ENCODE data around the gene SFSWAP. TPM values are rescaled to one million over a fixed set of nuclear protein-coding genes. Genes with fewer than 3 reads are reported as not detected.
"Not testable (repeated sequence)": the region's sequence is repeated elsewhere in the genome, so short reads cannot be mapped to it uniquely, and the experiment has no call there.

SFSWAP gene
- polyA plus RNA-seq, 3 donors: 7.3 to 33.0 (median 10.7) TPM

- Histone ChIP-seq H3K27ac (ENCODE audit: low read depth in 1 of 2, low read length in 2 of 2) (no peak overlapping the region), H2AFZ (ENCODE audit: insufficient read depth, low read depth, low read length, poor library complexity, severe bottlenecking) (no peak overlapping the region), H3K79me2 (ENCODE audit: insufficient read depth, low read length) (no peaks in the 10 kb centered on the region), H3K4me1 (ENCODE audit: control insufficient read depth in 1 of 2, insufficient read depth in 2 of 2, low read length in 2 of 2) (no peaks in the 10 kb centered on the region), H4K20me1 (ENCODE audit: insufficient read depth, low read length) (peaks cover 11% of the 10 kb centered on the region), H3K27me3 (ENCODE audit: control insufficient read depth in 2 of 2, insufficient read depth in 2 of 2, low read length in 2 of 2) (no peaks in the 10 kb centered on the region), H3K9ac (ENCODE audit: insufficient read depth, low read length, poor library complexity, severe bottlenecking) (no peak overlapping the region), H3K4me3 (replicated peaks in 1 of 3; ENCODE audit: low read depth in 2 of 3, low read length in 3 of 3) (no peak overlapping the region), H3K4me2 (replicated peaks; ENCODE audit: extremely low read depth, low read length, poor library complexity, severe bottlenecking) (no peak overlapping the region), H3K36me3 (replicated peaks in 1 of 2; ENCODE audit: control insufficient read depth in 1 of 2, insufficient read depth in 2 of 2, low read length in 2 of 2) (peaks cover 62 to 92% of the 10 kb centered on the region in 2 donors), H3K9me3 (replicated peaks in 1 of 2; ENCODE audit: control insufficient read depth in 1 of 2, insufficient read depth in 1 of 2, low read length in 2 of 2) (peaks cover 7 to 8% of the 10 kb centered on the region in 2 donors)
- no peak overlapping the region for H3K4me3 Mint-ChIP-seq
- intact Hi-C loops (cut with micrococcal nuclease): no loop called here
- no peak overlapping the region for H3K27ac Mint-ChIP-seq
- peaks cover 73 to 93% of the 10 kb centered on the region in 2 donors for H3K36me3 Mint-ChIP-seq
- TF ChIP-seq, protein P1, sequence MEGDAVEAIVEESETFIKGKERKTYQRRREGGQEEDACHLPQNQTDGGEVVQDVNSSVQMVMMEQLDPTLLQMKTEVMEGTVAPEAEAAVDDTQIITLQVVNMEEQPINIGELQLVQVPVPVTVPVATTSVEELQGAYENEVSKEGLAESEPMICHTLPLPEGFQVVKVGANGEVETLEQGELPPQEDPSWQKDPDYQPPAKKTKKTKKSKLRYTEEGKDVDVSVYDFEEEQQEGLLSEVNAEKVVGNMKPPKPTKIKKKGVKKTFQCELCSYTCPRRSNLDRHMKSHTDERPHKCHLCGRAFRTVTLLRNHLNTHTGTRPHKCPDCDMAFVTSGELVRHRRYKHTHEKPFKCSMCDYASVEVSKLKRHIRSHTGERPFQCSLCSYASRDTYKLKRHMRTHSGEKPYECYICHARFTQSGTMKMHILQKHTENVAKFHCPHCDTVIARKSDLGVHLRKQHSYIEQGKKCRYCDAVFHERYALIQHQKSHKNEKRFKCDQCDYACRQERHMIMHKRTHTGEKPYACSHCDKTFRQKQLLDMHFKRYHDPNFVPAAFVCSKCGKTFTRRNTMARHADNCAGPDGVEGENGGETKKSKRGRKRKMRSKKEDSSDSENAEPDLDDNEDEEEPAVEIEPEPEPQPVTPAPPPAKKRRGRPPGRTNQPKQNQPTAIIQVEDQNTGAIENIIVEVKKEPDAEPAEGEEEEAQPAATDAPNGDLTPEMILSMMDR (IDR thresholded peaks at IDR 0.05): no peak
- no peak for DNase-seq
- H3K9me3 Mint-ChIP-seq: peaks cover 0 to 14% (median 9%) of the 10 kb centered on the region in 7 donors
- WGBS (ENCODE audit: insufficient coverage): 100% methylated on average over 2 of the region's 5 CpGs
- H3K4me1 Mint-ChIP-seq: no peaks in the 10 kb centered on the region
- no peaks in the 10 kb centered on the region for H3K27me3 Mint-ChIP-seq (ENCODE audit: low read depth in 3 of 3)
Observed at GRCh38 chr12:131738196-131738595, 27.3 kb downstream of the SFSWAP start.

DNA sequence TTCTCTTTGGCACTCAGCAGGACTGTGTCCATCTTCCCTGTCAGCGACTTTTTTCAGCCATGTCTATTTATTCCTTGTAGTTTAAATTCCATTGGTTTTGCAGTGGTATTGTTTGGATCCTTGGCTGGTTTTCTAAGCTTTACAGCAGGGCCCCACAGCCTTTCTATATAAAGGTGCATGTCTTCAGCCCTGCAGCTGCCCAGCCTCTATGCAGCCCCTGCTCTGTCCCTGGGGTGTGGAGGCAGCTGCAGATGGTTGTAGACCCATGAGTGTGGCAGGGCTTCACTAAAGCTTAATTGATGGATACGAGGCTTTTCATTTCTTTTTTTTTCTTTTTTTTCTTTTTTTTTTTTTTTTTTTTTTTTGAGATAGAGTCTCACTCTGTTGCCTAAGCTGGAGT lies 29.7 kb downstream of the SFSWAP start:
- no peaks in the 10 kb centered on the region for H3K79me2 ChIP-seq (ENCODE audit: insufficient read depth, low read length)
- H3K4me1 ChIP-seq (ENCODE audit: control insufficient read depth in 1 of 2, insufficient read depth in 2 of 2, low read length in 2 of 2): no peaks in the 10 kb centered on the region
- TF ChIP-seq, protein P1 (IDR thresholded peaks at IDR 0.05): no peak
- no peak overlapping the region for H3K4me3 ChIP-seq (replicated peaks in 1 of 3; ENCODE audit: low read depth in 2 of 3, low read length in 3 of 3)
- no peaks in the 10 kb centered on the region for H3K4me1 Mint-ChIP-seq
- WGBS (ENCODE audit: insufficient coverage): no CpG with 5 or more reads among the region's 2 CpGs
- no peak overlapping the region for H3K9ac ChIP-seq (ENCODE audit: insufficient read depth, low read length, poor library complexity, severe bottlenecking)
- no peak overlapping the region for H3K27ac Mint-ChIP-seq
- no peaks in the 10 kb centered on the region for H3K27me3 ChIP-seq (ENCODE audit: control insufficient read depth in 2 of 2, insufficient read depth in 2 of 2, low read length in 2 of 2)
- H2AFZ ChIP-seq (ENCODE audit: insufficient read depth, low read depth, low read length, poor library complexity, severe bottlenecking): no peak overlapping the region
- no peak overlapping the region for H3K4me3 Mint-ChIP-seq
- DNase-seq: no peak
- H3K36me3 Mint-ChIP-seq: peaks cover 74 to 91% of the 10 kb centered on the region in 2 donors
- intact Hi-C loops (cut with micrococcal nuclease): no loop called here
- H4K20me1 ChIP-seq (ENCODE audit: insufficient read depth, low read length): peaks cover 8% of the 10 kb centered on the region
- H3K4me2 ChIP-seq (replicated peaks; ENCODE audit: extremely low read depth, low read length, poor library complexity, severe bottlenecking): no peak overlapping the region
- no peak overlapping the region for H3K27ac ChIP-seq (ENCODE audit: low read depth in 1 of 2, low read length in 2 of 2)
- H3K9me3 Mint-ChIP-seq: peaks cover 1 to 27% (median 10%) of the 10 kb centered on the region in 7 donors
- H3K36me3 ChIP-seq (replicated peaks in 1 of 2; ENCODE audit: control insufficient read depth in 1 of 2, insufficient read depth in 2 of 2, low read length in 2 of 2): peaks cover 49 to 92% of the 10 kb centered on the region in 2 donors
- peaks cover 8 to 16% of the 10 kb centered on the region in 2 donors for H3K9me3 ChIP-seq (replicated peaks in 1 of 2; ENCODE audit: control insufficient read depth in 1 of 2, insufficient read depth in 1 of 2, low read length in 2 of 2)
- no peaks in the 10 kb centered on the region for H3K27me3 Mint-ChIP-seq (ENCODE audit: low read depth in 3 of 3)

- H3K79me2 ChIP-seq (ENCODE audit: insufficient read depth, low read length); H2AFZ ChIP-seq (ENCODE audit: insufficient read depth, low read depth, low read length, poor library complexity, severe bottlenecking); intact Hi-C loops (cut with micrococcal nuclease); H3K4me1 ChIP-seq (ENCODE audit: control insufficient read depth in 1 of 2, insufficient read depth in 2 of 2, low read length in 2 of 2); H3K27ac Mint-ChIP-seq; H3K4me3 ChIP-seq (replicated peaks in 1 of 3; ENCODE audit: low read depth in 2 of 3, low read length in 3 of 3); H3K9ac ChIP-seq (ENCODE audit: insufficient read depth, low read length, poor library complexity, severe bottlenecking); H3K4me2 ChIP-seq (replicated peaks; ENCODE audit: extremely low read depth, low read length, poor library complexity, severe bottlenecking); H3K4me3 Mint-ChIP-seq; H3K27ac ChIP-seq (ENCODE audit: low read depth in 1 of 2, low read length in 2 of 2); H4K20me1 ChIP-seq (ENCODE audit: insufficient read depth, low read length); H3K27me3 Mint-ChIP-seq (ENCODE audit: low read depth in 3 of 3); DNase-seq; H3K4me1 Mint-ChIP-seq; H3K27me3 ChIP-seq (ENCODE audit: control insufficient read depth in 2 of 2, insufficient read depth in 2 of 2, low read length in 2 of 2): not testable (repeated sequence)
- Histone ChIP-seq H3K36me3 (replicated peaks in 1 of 2; ENCODE audit: control insufficient read depth in 1 of 2, insufficient read depth in 2 of 2, low read length in 2 of 2) (peaks cover 63 to 95% of the 10 kb centered on the region in 2 donors), H3K9me3 (replicated peaks in 1 of 2; ENCODE audit: control insufficient read depth in 1 of 2, insufficient read depth in 1 of 2, low read length in 2 of 2) (peaks cover 8 to 16% of the 10 kb centered on the region in 2 donors)
- Mint-ChIP-seq H3K36me3 (peaks cover 80 to 92% of the 10 kb centered on the region in 2 donors), H3K9me3 (peaks cover 1 to 27% (median 10%) of the 10 kb centered on the region in 7 donors)
- WGBS (ENCODE audit: insufficient coverage): 100% methylated on average over 1 of the region's 3 CpGs
Observed at GRCh38 chr12:131742761-131743160, 31.9 kb downstream of the SFSWAP start.

Measured in CD14-positive monocyte (primary cell).